GM19351 (cell line): ENCODE data around the gene PPP2R2D.
"Not testable (repeated sequence)": the region's sequence is repeated elsewhere in the genome, so short reads cannot be mapped to it uniquely, and the experiment has no call there.

Source experiments
- ATAC-seq: cut with Tn5 transposase; IDR thresholded peaks from one replicate; pipeline ENCODE4 v1.9.1; 2021; ENCODE audit warnings: mild to moderate bottlenecking, moderate library complexity; ENCODE audit not compliant: unreplicated experiment

Gene PPP2R2D

DNA sequence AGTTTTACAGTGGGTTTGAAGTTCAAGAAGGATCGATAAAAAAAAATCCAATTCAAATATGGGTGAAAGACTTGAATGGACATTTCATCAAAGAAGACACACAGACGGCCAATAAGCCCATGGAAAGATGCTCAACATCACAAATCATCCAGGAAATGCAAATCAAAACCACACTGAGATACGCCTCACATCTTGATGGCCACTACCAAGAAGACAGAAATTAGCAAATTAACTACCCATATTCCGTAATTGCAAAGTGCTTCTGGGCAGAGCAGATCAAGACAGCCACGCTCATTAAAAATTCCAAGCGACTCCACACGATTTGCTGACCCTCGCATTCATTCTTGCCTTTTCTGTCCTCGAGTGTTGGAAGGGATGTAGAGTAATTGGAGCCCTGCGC lies 34.1 kb upstream of the PPP2R2D start:
- ATAC-seq, result no peak

DNA sequence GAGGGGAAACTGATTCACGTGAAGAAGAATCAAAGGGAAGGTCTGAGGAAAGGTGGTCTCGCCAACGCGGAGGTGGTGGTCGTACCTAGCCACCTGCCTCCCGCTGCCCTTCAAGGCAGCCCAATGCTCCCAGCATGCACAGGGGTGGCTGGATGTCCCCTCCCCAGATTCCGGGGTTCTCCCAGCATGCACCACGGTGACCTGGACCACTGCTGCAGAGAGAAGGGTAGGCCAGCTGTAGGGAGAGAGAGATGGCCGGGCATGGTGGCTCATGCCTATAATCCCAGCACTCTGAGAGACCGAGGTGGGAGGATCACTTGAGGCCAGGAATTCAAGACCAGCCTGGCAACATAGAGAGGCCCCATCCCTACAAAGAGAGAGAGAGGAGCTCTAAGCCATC lies 32.4 kb upstream of the PPP2R2D start:
- no peak for ATAC-seq

DNA sequence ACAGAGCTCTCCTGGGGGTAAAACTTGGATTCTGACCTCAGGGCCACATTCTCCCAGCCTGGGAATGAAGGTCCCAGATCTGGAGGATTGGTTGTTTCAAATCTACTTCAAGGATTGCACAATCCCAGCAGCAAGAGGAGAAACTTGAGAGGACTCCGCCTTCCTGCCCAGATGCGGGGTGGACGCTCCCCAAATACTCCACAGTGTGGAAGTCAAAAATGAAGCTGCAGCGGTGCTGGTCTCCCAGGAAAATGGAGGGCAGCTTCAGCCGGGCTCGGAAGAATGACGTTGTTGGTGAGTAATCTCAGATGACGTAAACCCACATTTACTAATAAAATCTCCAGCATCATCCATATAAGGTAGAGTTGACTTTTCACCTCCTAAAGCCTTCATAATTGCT lies 31.5 kb upstream of the PPP2R2D start:
- ATAC-seq, result no peak

DNA sequence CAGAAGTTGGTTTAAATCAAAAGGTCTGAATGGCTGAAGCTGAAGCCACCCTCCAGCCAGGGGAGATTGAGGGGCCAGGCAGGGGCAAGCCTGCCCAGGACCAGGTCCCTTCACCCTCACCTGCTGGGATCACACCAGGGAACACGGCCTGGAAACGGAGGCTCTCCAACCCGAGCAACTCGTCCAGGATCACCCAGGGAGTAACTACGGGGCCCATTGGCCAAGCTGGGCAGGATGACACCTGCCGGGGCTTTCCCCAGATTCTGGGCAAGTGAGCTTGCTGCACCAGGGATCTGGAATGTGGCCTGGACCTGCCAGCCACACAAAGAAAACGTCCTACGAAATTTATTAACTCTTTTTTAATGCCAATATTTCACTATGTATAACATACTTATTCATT lies 30.4 kb upstream of the PPP2R2D start:
- no peak for ATAC-seq

DNA sequence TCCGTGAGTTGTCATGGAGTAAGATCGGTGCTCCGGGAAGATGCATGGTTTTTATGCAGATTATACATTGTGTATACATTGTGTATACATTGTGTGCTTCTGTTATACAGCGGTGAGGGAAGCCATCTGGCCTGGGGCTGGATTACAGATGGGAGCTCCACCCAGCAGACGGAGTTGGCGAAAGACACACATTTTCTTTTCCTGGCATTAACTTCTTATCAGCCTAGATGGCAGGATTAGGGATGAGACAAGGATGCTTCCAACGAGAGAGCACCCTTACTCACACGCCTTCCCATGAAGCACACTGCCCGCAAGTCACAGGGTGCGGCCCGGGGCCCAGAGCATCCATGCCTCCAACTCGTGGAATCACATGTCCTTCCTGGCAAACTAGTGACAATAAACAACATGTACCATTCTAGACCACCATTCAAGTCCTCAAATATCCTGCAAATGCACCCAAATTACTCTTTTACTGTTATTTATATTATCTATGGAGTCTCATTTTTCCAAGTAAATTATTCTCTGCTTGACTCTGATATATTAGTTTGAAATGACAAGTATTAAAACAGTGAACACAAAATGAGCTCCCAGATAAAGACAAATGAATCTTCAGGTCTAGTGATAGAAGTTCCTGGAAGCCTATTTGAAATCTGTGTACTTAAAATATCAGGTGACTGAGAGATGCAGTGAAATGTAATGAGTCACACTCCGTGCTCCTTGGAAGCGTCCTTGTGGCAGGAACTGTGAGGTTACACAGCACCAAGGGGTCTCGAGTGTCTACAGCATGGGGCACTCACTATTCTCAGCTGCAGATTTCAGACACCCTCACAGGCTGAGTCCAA lies 29.8 kb upstream of the PPP2R2D start:
- ATAC-seq, result no peak

DNA sequence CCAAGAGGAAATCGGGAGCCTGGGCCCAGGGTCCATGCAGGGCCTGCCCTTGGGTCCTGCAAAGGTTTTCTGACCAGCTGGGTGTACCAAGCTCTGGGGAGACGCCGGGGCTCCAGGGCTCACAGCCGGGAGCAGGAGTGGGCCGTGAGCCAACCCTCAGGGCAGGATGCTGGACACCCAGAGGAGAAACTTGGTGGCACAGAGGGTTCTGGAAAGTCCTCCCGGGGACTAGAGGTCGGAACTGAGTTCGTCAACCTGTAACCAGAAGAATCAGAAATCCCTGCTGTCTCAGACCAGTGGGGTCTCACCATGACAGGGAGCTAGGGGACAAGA lies 29.2 kb upstream of the PPP2R2D start:
- ATAC-seq, result no peak

DNA sequence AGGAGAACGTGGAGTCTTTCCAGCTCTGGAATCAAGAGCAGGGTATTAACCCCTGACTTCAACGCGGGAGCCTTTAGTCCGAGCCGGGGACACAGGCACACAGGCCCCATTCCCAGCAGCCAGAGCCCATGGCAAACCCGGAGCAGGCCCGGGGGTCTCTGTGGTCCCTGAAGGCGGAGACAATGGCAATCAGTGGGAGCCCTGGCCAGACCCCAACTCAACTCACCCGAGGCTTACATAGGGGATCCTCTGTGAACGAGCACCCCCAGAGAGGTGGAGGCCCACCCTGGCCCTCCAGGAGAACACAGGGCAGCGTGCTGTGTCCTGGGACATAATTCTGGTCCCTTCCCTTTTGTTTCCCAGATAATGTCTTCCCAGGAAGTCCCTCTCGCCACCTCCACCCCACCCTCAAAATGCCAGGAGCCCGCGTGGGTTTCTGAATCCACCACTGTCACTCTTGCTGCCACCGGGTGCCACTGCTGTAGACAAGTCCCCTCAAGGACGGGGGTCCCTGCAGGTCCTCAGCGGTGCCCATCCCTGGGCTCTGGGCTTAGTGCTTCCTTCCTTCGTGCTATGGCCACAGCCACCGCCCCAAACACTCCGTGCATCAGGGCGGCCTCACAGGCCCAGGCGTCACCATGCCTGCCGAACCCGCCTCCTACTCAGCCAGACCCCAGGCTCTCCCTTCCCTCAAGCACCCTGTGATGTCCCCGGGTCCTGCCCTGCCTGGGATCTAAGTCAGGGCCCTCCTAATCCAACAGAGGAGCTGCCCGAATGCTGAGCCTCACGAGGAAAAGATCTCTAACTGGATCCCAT lies 28.6 kb upstream of the PPP2R2D start:
- no peak for ATAC-seq

DNA sequence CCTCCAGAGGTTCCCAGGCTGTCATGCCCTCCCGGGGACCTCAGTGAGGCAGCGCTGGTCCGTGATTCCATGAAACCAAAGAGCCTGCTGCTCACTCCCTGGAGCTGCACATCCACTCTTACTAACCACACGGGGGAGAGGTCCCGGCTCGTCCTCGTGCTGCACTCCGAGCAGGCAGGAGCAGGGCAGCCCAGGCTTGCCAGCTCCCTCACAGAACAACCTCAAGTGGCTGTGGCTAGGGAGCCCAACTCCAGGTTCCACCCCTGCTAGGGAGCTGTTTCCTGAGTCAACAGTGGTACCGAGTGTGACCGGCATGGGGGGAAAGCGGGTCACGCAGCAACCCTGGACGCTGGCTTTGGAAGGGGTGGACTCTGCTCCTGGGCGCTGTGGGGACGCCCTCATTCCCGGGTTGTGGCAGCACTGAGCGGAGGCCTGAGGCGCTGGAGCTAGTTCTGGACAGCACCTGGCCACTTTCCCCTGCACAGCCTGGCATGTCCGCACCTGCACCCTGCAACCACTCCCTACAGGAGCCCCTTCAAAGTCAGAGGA lies 27.9 kb upstream of the PPP2R2D start:
- ATAC-seq, result no peak

DNA sequence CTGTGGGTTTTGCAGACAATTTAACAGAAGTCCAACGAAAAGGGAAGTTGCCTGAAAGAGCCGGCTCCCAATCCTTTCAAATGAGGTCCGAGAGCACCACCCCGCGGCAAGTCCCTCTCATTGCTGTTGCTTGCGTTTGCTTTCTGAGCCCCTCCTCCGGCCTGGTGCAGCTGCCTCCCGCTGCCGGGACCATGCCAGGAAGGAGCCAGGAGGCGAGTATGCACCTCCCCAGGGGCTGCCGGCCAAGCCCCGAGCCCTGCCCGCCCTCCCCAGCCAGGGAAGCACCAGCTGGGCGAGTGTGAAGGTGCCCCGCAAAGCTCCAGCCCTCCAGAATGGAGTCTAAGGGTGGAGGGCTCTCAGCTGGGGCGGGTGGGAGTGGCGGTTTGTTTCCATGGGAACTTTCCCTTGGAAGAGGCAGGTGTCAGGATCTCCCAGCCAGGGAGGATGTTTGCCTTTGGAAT lies 25.8 kb upstream of the PPP2R2D start:
- peak; percentile 95 for ATAC-seq

DNA sequence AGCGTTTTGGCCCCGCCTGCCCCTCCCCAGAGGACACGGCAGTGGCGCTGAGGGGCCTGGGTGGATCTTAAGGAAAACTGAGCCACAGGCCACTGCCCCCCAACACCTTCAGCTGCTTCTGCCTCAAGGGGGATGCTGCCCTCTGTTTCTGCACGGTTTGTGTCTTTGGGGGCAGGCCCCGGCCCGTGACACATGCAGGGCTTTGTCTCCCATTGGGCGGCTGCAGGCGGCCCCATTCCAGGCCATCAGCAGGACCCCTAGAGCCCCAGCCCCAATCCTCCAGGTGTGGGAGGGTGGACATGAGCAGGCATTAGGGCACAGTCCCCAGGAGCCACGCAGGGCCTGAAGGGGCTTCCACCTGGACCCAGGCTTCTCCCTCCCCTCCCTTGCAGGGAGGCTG lies 25.3 kb upstream of the PPP2R2D start:
- no peak for ATAC-seq

DNA sequence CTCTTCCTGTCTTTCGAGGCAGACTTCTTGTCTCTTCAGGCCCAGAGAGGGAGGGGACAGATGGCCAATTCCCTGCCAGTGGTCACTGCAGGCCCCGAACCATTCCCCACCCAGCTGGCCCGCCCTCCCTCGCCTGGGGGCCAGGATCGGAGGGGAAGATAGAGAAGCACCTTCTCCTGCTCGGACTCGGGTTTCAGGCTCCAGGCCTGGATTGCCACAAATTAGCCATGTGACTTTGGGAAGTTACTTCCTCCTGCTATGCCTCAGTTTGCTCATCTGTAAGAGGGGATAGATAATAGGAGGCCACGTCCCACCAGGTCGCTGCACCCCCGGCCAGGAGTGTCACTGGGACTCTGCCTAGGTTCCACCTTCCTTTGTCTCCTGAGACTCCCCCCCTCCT lies 24.8 kb upstream of the PPP2R2D start:
- no peak for ATAC-seq

DNA sequence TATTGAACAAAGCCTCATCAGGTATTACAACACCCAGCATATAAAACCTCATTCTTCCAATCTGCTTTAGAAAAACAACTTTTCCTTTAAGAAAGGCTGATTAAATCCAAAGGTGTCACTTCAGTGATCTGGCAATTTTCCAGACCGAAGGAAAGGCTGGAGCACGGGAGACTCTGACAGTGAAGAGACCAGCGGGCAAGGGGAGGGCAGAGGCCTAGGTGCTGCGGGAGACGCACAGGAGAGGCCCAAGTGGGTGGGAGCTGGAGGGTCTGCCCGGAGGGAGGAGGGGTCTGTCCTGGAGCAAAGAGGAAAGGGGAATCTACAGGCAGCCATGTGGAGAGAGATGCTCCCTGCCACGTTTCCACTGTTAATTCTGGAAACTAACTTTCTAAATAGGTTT lies 24.3 kb upstream of the PPP2R2D start:
- ATAC-seq, result no peak

DNA sequence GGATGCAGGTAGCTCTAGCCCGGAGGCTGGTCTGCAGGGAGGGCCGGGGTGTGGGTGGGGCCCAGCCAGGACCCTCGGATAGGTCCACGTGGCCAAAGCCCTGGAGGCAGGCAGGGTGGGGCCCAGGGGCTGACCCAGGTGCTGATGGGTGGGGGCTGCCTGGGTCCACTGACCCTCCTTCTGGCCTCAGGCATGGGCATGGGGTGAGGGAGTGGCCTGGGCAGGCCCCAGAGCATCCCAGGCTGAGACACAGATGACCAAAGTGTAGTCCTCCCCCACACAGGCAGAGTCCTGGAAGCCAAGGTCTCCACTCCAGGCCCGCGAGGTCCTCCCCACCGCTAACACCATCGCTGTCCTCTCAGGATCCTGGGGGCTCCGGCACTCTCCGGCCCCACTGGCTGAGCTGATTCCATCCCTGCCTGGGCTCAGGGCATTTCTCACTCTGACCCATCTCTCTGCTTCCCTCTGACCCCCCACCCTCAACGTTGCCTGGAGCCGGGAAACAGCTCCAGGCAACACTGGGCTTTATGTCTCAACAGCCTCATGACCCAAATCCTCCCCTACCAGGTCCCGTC lies 20.7 kb upstream of the PPP2R2D start:
- ATAC-seq, result no peak

DNA sequence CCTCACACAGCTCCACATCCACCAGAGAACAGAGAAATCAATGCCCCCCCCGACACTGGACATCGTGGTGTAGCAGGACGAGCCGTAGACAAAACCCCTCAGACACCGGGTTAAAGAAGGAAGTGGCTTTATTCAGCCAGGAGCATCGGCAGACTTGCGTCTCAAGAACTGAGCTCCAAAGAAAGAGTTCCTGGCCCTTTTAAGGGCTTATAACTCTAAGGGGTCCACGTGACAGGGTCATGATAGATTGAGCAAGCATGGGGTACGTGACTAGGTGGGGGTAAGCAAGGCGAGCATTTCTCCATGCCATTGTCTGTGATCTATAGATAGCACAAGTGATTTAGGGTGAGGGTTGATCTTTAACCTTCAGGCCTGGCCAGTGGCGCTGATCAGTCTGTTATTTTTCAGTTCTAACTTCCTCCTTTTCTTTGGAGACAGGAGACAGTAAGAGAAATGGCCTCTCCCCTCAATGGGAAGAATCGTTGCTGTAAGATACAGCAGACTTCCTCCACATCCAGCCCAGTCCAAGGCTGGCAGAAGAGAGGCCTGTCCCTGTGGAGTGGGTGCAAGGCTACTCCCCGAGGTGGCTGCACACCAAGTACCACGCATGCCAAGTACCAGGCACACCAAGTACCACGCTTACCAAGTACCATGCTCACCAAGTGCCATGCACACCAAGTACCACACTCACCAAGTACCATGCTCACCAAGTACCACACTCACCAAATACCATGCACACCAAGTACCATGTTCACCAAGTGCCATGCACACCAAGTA lies 19.5 kb upstream of the PPP2R2D start:
- no peak for ATAC-seq

DNA sequence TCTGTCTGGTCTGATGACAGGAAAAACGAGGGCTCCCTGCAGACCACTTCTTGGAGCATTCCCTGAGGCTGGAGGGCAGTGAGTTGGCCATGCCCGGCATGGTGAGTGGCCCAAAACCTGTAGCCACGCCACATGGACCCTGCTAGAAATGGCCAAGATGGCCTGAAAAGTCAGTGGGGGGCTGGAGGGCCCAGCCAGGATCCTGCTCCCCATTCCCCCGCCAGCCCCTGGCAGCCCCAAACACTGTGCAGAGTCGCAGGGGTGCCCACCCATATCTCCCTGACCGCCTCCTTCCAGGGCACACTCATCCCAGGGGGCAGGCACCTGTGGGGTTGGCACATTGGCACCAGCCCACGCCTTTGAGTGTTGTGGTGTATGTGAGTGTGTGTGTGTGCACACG lies 18.7 kb upstream of the PPP2R2D start:
- ATAC-seq, result no peak

DNA sequence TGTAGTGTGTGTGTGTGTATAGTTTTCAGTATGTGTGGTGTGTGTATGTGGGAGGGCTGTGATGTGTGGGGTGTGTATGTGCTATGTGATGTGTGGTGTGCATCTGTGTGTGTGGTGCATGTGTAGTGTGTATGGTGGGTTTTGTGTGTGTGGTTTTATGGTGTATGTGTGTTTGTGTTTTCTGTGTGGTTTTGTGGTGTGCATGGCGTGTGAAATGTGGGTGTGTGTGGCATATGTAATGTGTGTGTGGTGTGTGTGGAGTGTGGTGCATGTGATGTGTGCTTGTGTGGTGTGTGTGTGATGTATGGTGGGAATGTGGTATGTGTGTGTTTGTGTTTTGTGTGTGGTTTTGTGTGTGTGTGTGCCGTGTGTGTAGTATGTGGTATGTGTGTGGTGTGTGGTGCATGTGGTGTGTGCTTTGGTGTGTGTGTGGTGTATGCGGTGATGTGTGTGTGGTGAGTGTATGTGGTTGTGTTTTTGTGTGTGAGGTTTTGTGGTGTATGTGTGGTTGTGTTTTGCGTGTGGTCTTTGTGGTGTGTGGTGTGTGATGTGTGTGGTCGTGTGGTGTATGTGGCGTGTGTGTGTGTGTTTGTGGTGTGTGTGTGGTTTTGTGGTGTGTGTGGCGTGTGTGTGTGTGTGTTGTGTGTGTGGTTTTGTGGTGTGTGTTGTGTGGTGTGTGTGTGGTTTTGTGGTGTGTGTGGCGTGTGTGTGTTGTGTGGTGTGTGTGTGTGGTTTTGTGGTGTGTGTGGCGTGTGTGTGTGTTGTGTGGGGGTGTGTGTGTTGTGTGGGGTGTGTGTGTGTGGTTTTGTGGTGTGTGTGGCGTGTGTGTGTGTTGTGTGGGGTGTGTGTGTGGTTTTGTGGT lies 18.0 kb upstream of the PPP2R2D start:
- no peak for ATAC-seq

DNA sequence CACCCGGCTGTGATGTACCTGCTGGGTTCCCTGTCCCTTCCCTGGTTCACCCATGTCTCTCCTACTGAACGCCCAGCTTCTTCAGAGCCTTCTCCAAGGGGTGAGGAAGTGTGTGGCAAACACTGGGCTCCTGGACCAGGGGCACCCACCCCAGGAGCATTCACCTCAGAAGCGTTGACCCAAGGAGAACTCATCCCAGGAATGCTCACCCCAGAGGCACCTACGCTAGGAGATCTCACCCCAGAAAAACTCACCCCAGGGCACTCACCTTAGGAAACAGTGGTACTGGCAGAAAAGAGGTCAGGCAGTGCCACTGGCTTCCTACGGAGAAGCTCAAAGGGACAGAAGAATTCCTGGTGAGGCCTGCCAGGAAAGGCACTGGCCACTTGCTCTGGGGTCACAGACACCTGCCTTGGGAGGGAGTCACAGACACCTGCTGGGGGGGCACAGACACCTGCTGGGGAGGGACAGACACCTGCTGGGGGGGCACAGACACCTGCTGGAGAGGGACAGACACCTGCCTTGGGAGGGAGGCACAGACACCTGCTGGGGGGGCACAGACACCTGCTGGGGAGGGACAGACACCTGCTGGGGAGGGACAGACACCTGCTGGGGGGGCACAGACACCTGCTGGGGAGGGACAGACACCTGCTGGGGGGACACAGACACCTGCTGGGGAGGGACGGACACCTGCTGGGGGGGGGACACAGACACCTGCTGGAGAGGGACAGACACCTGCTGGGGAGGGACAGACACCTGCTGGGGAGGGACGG lies 17.0 kb upstream of the PPP2R2D start:
- not testable (repeated sequence) for ATAC-seq

DNA sequence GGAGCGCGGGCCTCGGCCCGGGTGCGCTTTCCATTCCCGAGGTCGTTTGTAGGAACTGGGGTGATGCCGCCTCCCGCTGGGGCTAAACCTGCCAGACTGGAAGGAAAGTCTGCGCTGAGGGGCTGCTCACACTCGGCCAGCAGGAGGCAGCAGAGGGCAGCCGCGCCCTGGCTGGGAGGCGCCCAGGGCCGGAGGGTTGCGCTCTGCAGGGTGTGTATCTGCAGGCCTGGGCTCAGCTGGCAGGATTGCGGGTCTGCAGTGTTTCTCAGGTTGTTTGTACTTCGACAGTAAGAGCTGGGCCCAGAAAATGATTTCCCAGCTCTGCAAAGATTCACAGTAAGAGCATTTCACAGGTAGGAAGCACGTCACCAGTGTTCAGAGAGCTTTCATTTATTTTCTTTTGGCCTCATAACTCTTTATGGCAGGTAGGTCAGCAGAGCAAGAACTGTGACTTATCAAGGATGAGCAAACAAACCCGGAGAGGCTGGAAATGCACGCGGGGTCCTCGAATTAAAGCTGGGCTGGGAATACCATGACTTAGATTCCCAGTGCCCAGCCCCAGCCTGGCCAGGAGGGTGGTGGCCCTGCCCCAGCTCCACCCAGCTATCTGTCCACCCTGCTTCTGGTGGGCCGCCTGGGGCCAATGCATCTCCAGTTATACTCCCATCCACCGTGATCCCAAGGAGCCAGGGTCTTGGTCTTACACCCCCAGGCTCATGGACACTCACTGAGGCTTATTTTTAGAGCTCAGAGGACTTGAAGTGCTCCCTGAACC lies 15.2 kb upstream of the PPP2R2D start:
- peak; percentile 98 for ATAC-seq
